ENCODE data around the gene ARAP1. TPM values are rescaled to one million over a fixed set of nuclear protein-coding genes. Genes with fewer than 3 reads are reported as not detected.

ARAP1 gene
- total RNA-seq, 2 donors from 2014 or later: 70.4 to 89.8 TPM

DNA sequence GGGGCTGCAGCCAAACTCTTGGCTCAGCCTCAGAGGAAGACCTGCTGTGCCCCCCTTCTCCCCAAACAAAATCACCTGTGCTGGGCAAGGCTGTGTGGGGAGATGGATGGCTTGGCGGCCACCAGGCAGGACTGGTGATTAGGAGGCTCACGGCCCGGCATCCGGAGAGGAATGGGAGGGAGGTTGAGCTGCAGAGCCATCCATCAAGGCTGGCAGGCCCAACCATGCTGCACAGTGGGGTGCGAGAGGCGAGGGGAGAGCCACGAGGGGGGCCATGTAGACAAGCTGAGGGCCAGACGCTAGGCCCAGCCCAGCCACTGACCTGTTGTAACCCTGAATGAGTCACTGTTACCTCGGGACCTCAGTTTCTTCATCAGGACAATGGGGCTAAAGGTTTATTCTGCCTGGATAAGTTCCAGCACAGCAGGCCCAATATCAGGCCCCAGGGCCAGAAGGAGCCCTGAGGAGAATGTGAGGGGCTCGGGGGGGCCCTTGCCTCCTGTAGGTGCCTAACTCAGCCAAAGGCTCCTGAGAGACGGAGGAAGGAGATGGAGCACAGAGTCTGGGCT is 96.2 kb downstream of the ARAP1 start:
- Histone ChIP-seq H3K27ac (no peak overlapping the region), H3K27me3 (no peaks in the 10 kb centered on the region), H3K4me1 (no peaks in the 10 kb centered on the region), H3K4me3 (no peak overlapping the region), H3K9me3 (no peaks in the 10 kb centered on the region), H3K9ac (ENCODE audit: low read depth in 2 of 2, low read length in 2 of 2) (no peak overlapping the region), H3K36me3 (no peaks in the 10 kb centered on the region)
- TF ChIP-seq, protein P1, sequence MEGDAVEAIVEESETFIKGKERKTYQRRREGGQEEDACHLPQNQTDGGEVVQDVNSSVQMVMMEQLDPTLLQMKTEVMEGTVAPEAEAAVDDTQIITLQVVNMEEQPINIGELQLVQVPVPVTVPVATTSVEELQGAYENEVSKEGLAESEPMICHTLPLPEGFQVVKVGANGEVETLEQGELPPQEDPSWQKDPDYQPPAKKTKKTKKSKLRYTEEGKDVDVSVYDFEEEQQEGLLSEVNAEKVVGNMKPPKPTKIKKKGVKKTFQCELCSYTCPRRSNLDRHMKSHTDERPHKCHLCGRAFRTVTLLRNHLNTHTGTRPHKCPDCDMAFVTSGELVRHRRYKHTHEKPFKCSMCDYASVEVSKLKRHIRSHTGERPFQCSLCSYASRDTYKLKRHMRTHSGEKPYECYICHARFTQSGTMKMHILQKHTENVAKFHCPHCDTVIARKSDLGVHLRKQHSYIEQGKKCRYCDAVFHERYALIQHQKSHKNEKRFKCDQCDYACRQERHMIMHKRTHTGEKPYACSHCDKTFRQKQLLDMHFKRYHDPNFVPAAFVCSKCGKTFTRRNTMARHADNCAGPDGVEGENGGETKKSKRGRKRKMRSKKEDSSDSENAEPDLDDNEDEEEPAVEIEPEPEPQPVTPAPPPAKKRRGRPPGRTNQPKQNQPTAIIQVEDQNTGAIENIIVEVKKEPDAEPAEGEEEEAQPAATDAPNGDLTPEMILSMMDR (IDR thresholded peaks at IDR 0.05): no peak
- no peak for DNase-seq
- intact Hi-C loops (cut with DNase I): no loop called here

DNA sequence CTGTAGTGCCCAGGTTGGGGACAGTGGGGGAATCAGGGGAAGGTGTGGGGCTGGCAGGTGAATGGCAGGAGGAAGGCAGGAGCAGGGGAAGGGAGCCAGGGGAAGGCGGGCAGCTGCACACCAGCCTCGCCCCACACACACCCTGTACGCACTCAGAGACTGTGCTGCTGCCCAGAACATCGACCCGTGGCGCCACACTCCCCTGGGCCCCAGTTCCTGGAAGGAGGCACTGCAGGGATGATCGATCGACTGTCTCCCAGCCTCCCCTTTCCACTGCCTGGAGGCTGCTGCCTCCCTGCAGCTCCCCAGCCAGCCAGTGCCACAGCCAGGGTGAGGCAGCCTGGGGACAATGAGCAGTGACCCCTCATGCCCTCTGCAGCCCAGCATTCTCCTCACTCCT is 97.2 kb downstream of the ARAP1 start:
- Histone ChIP-seq H3K9me3 (no peaks in the 10 kb centered on the region), H3K27me3 (no peaks in the 10 kb centered on the region), H3K9ac (ENCODE audit: low read depth in 2 of 2, low read length in 2 of 2) (no peak overlapping the region), H3K4me1 (no peaks in the 10 kb centered on the region), H3K36me3 (no peaks in the 10 kb centered on the region), H3K4me3 (no peak overlapping the region), H3K27ac (no peak overlapping the region)
- TF ChIP-seq, protein P1 (IDR thresholded peaks at IDR 0.05): no peak
- intact Hi-C loops (cut with DNase I): no loop called here
- no peak for DNase-seq

DNA sequence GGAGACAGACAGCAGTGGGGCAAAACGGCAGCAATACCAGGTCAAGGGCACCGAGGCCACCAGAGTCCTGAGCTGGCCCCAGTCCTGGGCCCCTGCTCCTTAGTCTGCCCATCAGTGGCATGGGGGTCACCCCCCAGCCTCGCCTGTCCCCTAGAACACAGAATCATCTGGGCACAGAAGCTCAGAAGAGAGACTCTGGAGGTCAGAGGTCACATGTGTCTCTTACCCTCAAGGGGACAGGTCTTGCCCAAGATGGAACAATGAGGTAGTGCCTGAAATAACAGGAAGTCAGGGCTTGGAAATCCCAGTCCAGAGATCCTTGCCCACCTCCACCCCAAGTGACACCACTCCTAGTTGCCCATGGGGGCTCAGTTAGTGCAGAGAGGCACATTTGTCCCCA is 98.6 kb downstream of the ARAP1 start:
- intact Hi-C loops (cut with DNase I): no loop called here
- no peak for DNase-seq
- TF ChIP-seq, protein P1 (IDR thresholded peaks at IDR 0.05): no peak

DNA sequence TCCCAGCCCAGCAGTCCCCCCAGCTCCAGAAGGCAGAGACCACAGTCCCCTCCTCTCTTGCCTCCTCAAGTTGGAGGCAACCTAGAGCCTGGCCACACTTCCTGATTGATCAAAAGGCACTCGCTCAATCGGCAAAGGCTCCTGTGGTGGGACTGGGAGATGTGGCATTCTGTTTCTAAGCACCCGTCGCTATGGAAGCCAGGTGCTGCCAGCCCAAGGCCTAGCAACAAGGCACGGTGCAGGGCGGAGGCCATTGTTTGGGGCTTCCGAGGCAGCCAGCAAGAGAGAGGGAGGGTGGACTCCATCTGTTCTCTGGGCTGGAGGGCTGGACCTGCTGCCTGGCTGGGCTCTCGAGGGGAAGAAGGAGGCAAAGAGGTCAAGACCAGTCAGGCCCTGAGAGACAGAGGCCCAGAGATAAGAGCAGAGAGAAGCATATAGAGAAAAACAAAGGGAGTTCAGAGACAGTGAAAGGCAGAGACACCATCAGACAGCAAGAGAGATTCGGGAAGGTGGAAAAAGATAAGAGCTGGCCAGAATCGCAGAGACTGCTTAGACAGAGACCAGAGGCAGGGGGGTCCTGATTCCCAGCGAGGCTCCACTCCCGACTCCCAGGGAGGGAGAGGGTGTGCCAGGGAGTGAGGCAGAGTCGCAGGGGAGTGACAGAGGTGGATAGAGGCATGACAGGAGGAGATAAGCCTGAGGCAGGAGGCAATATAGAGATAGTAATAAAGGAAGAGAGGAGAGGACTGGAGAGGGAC is 99.2 kb downstream of the ARAP1 start:
- intact Hi-C loops (cut with DNase I): no loop called here
- no peaks in the 10 kb centered on the region for H3K4me1 ChIP-seq
- no peak overlapping the region for H3K4me3 ChIP-seq
- no peaks in the 10 kb centered on the region for H3K36me3 ChIP-seq
- DNase-seq: no peak
- no peak overlapping the region for H3K27ac ChIP-seq
- TF ChIP-seq, protein P1 (IDR thresholded peaks at IDR 0.05): no peak
- H3K9ac ChIP-seq (ENCODE audit: low read depth in 2 of 2, low read length in 2 of 2): no peak overlapping the region
- no peaks in the 10 kb centered on the region for H3K27me3 ChIP-seq
- H3K9me3 ChIP-seq: no peaks in the 10 kb centered on the region

More for the DNA sequence above, 98.6 kb downstream of the ARAP1 start:
- H3K27ac ChIP-seq: no peak overlapping the region
- H3K4me3 ChIP-seq: no peak overlapping the region
- H3K4me1 ChIP-seq: no peaks in the 10 kb centered on the region
- no peaks in the 10 kb centered on the region for H3K36me3 ChIP-seq
- H3K9ac ChIP-seq (ENCODE audit: low read depth in 2 of 2, low read length in 2 of 2): no peak overlapping the region
- H3K27me3 ChIP-seq: no peaks in the 10 kb centered on the region
- H3K9me3 ChIP-seq: no peaks in the 10 kb centered on the region

DNA sequence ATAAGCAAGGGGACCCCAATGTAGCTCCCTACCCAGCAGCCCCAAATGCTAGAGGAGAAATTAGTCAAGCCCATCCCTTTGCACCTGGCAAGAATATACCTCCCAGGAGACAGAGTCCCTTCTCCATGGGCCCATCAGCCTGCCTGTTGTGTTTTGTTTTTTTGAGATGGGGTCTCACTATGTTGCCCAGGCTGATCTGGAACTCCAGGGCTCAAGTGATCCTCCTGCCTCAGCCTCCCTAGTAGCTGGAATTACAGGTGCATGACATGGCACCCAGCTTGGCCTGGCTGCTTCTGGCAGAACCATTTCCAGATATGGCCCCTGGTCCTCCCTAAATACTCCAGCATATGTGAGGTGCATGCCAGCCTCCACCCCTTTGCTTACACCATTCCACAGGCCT is 100.1 kb downstream of the ARAP1 start:
- Histone ChIP-seq H3K9ac (ENCODE audit: low read depth in 2 of 2, low read length in 2 of 2) (no peak overlapping the region), H3K27me3 (no peaks in the 10 kb centered on the region), H3K4me3 (no peak overlapping the region), H3K9me3 (no peaks in the 10 kb centered on the region), H3K27ac (no peak overlapping the region), H3K36me3 (no peaks in the 10 kb centered on the region), H3K4me1 (no peaks in the 10 kb centered on the region)
- no peak for DNase-seq
- TF ChIP-seq, protein P1 (IDR thresholded peaks at IDR 0.05): no peak
- intact Hi-C loops (cut with DNase I): no loop called here

All from colonic mucosa (tissue), 4 donors.